ENCODE results near the gene GTPBP3.
"Not testable (repeated sequence)": the region's sequence is repeated elsewhere in the genome, so short reads cannot be mapped to it uniquely, and the experiment has no call there.

The GTPBP3 gene

GRCh38 chr19:17348700-17349099, 11.3 kb downstream of the GTPBP3 start:
- no peak for DNase-seq

GRCh38 chr19:17351815-17352435, 14.6 kb downstream of the GTPBP3 start:
- no peak for DNase-seq

- no peak for DNase-seq
These were observed 15.4 kb downstream of the GTPBP3 start for GRCh38 chr19:17352608-17353280.

GRCh38 chr19:17353386-17353785, 16.0 kb downstream of the GTPBP3 start:
- DNase-seq: no peak

GRCh38 chr19:17357078-17357666, 19.8 kb downstream of the GTPBP3 start:
- no peak for DNase-seq

GRCh38 chr19:17357724-17358123, 20.4 kb downstream of the GTPBP3 start:
- no peak for DNase-seq

- no peak for DNase-seq
These were observed 21.0 kb downstream of the GTPBP3 start for GRCh38 chr19:17358395-17358794.

GRCh38 chr19:17359905-17360800, 22.8 kb downstream of the GTPBP3 start:
- no peak for DNase-seq

GRCh38 chr19:17363852-17364605, 26.7 kb downstream of the GTPBP3 start:
- DNase-seq: not testable (repeated sequence)

- no peak for DNase-seq
These were observed 28.0 kb downstream of the GTPBP3 start for GRCh38 chr19:17365361-17365760.

- no peak for DNase-seq
These were observed 32.8 kb downstream of the GTPBP3 start for GRCh38 chr19:17370026-17370587.

- DNase-seq: no peak
These were observed 39.7 kb downstream of the GTPBP3 start, which contains the start of gene PLVAP for GRCh38 chr19:17376935-17377600. PLVAP (minus strand) TSS chr19:17377342; CDS start chr19:17377288, 54 bp downstream.

- DNase-seq: no peak
These were observed 40.9 kb downstream of the GTPBP3 start for GRCh38 chr19:17378271-17378670.

- DNase-seq: no peak
These were observed 41.9 kb downstream of the GTPBP3 start for GRCh38 chr19:17379221-17379631.

GRCh38 chr19:17380426-17381138, 43.2 kb downstream of the GTPBP3 start:
- no peak for DNase-seq

GRCh38 chr19:17385878-17386611, 48.7 kb downstream of the GTPBP3 start:
- DNase-seq: peak; percentile 56

- no peak for DNase-seq
These were observed 51.9 kb downstream of the GTPBP3 start for GRCh38 chr19:17389288-17389687.

GRCh38 chr19:17389957-17390664, 52.8 kb downstream of the GTPBP3 start:
- no peak for DNase-seq

GRCh38 chr19:17390665-17391370, 53.5 kb downstream of the GTPBP3 start:
- peak; percentile 91 for DNase-seq

Measured in activated gamma-delta T cell treated with Interleukin-2 at 50 U/mL for 16 hours (primary cell).